Measurements from ENCODE around the gene RAMP3.

GRCh38 chr7:45185028-45185863, 27.7 kb downstream of the RAMP3 start:
- no peak for TF ChIP-seq ETV6 (conservative IDR thresholded peaks at IDR 0.05 in 1 of 2, IDR thresholded peaks at IDR 0.05 in 1 of 2; ENCODE audit: borderline replicate concordance in 1 of 2, low read depth in 1 of 2)
- no peak for TF ChIP-seq SPI1 (IDR thresholded peaks at IDR 0.05; ENCODE audit: borderline replicate concordance, insufficient read depth, low read depth, low read length)
- TF ChIP-seq MYC (IDR thresholded peaks at IDR 0.05; ENCODE audit: insufficient read depth, insufficient read length, insufficient replicate concordance, low read length, severe bottlenecking), result no peak
- no peak for TF ChIP-seq TAF1 (IDR thresholded peaks at IDR 0.05; ENCODE audit: borderline replicate concordance, low read depth, low read length)
- TF ChIP-seq TARDBP (IDR thresholded peaks at IDR 0.05; ENCODE audit: borderline replicate concordance), result no peak
- TF ChIP-seq, protein P1, sequence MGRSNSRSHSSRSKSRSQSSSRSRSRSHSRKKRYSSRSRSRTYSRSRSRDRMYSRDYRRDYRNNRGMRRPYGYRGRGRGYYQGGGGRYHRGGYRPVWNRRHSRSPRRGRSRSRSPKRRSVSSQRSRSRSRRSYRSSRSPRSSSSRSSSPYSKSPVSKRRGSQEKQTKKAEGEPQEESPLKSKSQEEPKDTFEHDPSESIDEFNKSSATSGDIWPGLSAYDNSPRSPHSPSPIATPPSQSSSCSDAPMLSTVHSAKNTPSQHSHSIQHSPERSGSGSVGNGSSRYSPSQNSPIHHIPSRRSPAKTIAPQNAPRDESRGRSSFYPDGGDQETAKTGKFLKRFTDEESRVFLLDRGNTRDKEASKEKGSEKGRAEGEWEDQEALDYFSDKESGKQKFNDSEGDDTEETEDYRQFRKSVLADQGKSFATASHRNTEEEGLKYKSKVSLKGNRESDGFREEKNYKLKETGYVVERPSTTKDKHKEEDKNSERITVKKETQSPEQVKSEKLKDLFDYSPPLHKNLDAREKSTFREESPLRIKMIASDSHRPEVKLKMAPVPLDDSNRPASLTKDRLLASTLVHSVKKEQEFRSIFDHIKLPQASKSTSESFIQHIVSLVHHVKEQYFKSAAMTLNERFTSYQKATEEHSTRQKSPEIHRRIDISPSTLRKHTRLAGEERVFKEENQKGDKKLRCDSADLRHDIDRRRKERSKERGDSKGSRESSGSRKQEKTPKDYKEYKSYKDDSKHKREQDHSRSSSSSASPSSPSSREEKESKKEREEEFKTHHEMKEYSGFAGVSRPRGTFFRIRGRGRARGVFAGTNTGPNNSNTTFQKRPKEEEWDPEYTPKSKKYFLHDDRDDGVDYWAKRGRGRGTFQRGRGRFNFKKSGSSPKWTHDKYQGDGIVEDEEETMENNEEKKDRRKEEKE (IDR thresholded peaks at IDR 0.05), result no peak
- no peak for TF ChIP-seq CTCF (IDR thresholded peaks at IDR 0.05 in 2 of 3, conservative IDR thresholded peaks at IDR 0.05 in 1 of 3; ENCODE audit: control insufficient read depth in 2 of 3, extremely low read depth in 1 of 3, insufficient read depth in 1 of 3, low read depth in 3 of 3, low read length in 3 of 3)
- no peak for TF ChIP-seq RCOR1 (conservative IDR thresholded peaks at IDR 0.05; ENCODE audit: low read depth, low read length)
- TF ChIP-seq PML (IDR thresholded peaks at IDR 0.05; ENCODE audit: low read length), result no peak
- no peak for TF ChIP-seq POLR2A (IDR thresholded peaks at IDR 0.05; ENCODE audit: low read depth, low read length)
- no peak for TF ChIP-seq RAD21 (IDR thresholded peaks at IDR 0.05; ENCODE audit: insufficient read depth, low read depth, low read length)
- no peak for TF ChIP-seq CHD4 (IDR thresholded peaks at IDR 0.05)
- TF ChIP-seq, protein P2, sequence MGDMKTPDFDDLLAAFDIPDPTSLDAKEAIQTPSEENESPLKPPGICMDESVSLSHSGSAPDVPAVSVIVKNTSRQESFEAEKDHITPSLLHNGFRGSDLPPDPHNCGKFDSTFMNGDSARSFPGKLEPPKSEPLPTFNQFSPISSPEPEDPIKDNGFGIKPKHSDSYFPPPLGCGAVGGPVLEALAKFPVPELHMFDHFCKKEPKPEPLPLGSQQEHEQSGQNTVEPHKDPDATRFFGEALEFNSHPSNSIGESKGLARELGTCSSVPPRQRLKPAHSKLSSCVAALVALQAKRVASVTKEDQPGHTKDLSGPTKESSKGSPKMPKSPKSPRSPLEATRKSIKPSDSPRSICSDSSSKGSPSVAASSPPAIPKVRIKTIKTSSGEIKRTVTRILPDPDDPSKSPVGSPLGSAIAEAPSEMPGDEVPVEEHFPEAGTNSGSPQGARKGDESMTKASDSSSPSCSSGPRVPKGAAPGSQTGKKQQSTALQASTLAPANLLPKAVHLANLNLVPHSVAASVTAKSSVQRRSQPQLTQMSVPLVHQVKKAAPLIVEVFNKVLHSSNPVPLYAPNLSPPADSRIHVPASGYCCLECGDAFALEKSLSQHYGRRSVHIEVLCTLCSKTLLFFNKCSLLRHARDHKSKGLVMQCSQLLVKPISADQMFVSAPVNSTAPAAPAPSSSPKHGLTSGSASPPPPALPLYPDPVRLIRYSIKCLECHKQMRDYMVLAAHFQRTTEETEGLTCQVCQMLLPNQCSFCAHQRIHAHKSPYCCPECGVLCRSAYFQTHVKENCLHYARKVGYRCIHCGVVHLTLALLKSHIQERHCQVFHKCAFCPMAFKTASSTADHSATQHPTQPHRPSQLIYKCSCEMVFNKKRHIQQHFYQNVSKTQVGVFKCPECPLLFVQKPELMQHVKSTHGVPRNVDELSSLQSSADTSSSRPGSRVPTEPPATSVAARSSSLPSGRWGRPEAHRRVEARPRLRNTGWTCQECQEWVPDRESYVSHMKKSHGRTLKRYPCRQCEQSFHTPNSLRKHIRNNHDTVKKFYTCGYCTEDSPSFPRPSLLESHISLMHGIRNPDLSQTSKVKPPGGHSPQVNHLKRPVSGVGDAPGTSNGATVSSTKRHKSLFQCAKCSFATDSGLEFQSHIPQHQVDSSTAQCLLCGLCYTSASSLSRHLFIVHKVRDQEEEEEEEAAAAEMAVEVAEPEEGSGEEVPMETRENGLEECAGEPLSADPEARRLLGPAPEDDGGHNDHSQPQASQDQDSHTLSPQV (IDR thresholded peaks at IDR 0.05), result no peak
- TF ChIP-seq SREBF2 (IDR thresholded peaks at IDR 0.05; ENCODE audit: low read length), result no peak

Measured in GM12878 (cell line).